Astrocyte of the spinal cord (primary cell): Measurements from ENCODE around the gene RFX7.

Experiments used
- DNase-seq: peaks from one replicate; pipeline ENCODE4 v3.0.0; 2011; ENCODE audit warnings: low read depth, low spot score
- H3K4me3 ChIP-seq: 2 replicates; pipeline ENCODE4 v1.5.1; 2011; ENCODE audit warnings: low read depth, mild to moderate bottlenecking, low read length, moderate library complexity
- in situ Hi-C: cut with HindIII; loops from 2 replicates; pipeline ENCODE4 v1.10.0; 2017; ENCODE audit warnings: low sequenced_read_pairs
- TF ChIP-seq, protein P1 (sequence below): IDR thresholded peaks from 2 replicates; pipeline ENCODE4 v1.5.1; 2012; ENCODE audit warnings: low read depth, mild to moderate bottlenecking, low read length, inconsistent platforms

The RFX7 gene

GRCh38 chr15:56082263-56082761 is 161.4 kb downstream of the RFX7 start:
- H3K4me3 ChIP-seq: no peak overlapping the region
- in situ Hi-C loops: no loop called here
- TF ChIP-seq, protein P1, sequence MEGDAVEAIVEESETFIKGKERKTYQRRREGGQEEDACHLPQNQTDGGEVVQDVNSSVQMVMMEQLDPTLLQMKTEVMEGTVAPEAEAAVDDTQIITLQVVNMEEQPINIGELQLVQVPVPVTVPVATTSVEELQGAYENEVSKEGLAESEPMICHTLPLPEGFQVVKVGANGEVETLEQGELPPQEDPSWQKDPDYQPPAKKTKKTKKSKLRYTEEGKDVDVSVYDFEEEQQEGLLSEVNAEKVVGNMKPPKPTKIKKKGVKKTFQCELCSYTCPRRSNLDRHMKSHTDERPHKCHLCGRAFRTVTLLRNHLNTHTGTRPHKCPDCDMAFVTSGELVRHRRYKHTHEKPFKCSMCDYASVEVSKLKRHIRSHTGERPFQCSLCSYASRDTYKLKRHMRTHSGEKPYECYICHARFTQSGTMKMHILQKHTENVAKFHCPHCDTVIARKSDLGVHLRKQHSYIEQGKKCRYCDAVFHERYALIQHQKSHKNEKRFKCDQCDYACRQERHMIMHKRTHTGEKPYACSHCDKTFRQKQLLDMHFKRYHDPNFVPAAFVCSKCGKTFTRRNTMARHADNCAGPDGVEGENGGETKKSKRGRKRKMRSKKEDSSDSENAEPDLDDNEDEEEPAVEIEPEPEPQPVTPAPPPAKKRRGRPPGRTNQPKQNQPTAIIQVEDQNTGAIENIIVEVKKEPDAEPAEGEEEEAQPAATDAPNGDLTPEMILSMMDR: no peak
- no peak for DNase-seq

DNA sequence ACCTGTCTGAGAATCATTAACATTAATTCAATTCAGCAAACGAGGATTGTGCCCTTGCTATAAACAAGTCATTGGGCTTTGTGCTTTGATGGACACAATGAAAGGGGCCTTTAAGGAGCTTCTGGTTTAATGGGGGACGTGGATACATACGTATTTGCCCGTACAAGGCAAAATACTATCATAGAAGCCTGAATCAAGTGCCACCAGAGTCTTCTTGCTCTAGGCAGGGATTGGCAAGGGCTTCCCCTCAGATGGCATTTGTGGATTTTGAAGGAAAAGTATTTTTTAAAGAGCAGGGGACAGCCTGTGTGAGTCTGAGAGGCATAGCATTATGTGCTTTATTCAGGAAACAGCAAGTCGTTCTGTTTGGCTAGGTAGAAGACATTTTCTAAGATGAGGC is 166.6 kb downstream of the RFX7 start:
- DNase-seq: no peak
- in situ Hi-C loops: no loop called here
- TF ChIP-seq, protein P1: no peak
- no peak overlapping the region for H3K4me3 ChIP-seq

GRCh38 chr15:56076640-56077039 is 167.0 kb downstream of the RFX7 start:
- in situ Hi-C loops: no loop called here
- H3K4me3 ChIP-seq: no peak overlapping the region
- no peak for DNase-seq
- TF ChIP-seq, protein P1: no peak

DNA sequence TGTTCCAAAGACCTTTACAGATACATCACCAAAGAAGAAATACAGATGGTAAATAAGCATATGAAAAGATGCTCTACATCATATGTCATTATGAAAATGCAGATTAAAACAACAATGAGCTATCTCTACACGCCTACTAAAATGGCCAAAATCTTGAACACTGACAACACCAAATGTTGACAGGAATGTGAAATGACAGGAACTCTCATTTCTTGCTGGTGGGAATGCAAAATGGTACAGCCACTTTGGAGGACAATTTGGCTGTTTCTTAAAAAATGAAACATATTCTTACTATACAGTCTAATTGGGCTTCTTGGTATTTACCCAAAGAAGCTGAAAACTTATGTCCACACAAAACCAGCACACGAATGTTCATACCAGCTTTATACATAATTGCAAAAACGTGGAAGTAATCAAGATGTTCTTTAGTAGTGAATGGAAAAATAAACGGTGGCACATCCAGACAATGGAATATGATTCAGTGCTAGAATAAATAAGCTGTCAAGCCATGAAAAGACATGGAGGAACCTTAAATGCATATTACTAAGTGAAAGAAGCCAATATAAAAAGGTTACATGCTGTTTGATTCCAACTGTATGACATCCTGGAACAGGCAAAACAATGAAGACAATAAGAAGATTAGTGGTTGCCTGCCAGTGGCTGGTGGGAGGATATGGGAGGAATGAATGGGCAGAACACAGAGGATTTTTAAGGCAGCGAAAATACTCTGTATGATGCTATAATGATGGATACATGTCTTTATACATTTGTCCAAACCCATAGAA is 169.0 kb downstream of the RFX7 start:
- TF ChIP-seq, protein P1: no peak

DNA sequence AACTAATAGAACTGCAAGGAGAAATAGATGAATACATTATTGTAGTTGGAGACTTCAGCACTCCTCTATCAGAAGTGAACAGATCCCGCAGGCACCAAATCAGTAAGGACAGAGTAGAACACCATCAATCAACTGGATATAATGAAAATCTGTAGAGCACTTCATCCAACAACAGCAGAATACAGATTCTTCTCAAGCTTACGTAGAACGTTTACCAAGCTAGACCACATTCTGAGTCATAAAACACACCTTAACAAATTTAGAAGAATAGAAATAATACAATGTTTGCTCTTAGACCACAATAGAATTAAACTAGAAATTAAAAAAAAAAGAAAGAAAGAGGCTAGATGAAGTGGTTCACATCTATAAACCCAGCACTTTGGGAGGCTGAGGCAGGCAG is 179.5 kb downstream of the RFX7 start:
- TF ChIP-seq, protein P1: no peak
- no peak for DNase-seq
- no peak overlapping the region for H3K4me3 ChIP-seq
- in situ Hi-C loops: no loop called here

More for the DNA sequence above, 169.0 kb downstream of the RFX7 start:
- in situ Hi-C loops: no loop called here
- no peak for DNase-seq
- H3K4me3 ChIP-seq: no peak overlapping the region

- TF ChIP-seq, protein P1: no peak
- H3K4me3 ChIP-seq: no peak overlapping the region
- in situ Hi-C loops: no loop called here
- DNase-seq: no peak
These were observed 184.0 kb downstream of the RFX7 start for GRCh38 chr15:56059716-56060115.
